GM12864 (cell line): ENCODE data around the gene ZNF785.

Source experiments
- DNase-seq: peaks from one replicate; pipeline ENCODE4 v3.0.0-alpha.2; 2011; ENCODE audit warnings: low read depth
- H3K4me3 ChIP-seq: 2 replicates; pipeline ENCODE4 v1.5.1; 2011; ENCODE audit warnings: mild to moderate bottlenecking, low read depth, low read length, control low read depth
- CTCF ChIP-seq: IDR thresholded peaks from 2 replicates; pipeline ENCODE4 v1.5.1; 2011; ENCODE audit warnings: low read depth, mild to moderate bottlenecking, moderate library complexity, low read length, control low read depth, inconsistent platforms; ENCODE audit errors: missing control alignments

The ZNF785 gene

GRCh38 chr16:30565526-30565925, 20.0 kb downstream of the ZNF785 start:
- no peak for DNase-seq
- TF ChIP-seq CTCF: no peak
- no peak overlapping the region for H3K4me3 ChIP-seq

DNA sequence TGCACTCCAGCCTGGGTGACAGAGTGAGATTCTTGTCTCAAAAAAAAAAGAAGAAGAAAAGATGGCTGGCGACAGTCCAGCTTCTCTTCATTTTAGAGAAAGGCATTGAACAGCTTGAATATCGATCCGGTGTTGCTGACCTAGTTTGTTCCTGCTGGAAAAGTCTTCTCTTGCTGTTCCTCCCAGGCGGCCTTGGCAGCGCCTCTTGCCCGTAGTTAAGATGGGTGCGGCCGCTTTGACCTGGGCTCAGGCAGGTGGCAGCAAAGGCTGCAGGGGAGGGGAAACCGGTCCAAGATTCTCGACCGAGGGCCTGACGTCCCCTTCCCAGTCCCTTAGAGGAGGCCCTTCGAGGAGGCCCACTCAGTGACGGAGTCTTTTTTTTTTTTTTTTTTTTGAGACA, 23.5 kb downstream of the ZNF785 start:
- DNase-seq: no peak
- TF ChIP-seq CTCF: no peak
- peak overlapping the region; percentile 63 for H3K4me3 ChIP-seq

GRCh38 chr16:30561089-30561816, 24.2 kb downstream of the ZNF785 start:
- no peak for DNase-seq
- H3K4me3 ChIP-seq: peak overlapping the region; percentile 63
- TF ChIP-seq CTCF: no peak

GRCh38 chr16:30559690-30560089, 25.8 kb downstream of the ZNF785 start:
- DNase-seq: no peak
- no peak for TF ChIP-seq CTCF

DNA sequence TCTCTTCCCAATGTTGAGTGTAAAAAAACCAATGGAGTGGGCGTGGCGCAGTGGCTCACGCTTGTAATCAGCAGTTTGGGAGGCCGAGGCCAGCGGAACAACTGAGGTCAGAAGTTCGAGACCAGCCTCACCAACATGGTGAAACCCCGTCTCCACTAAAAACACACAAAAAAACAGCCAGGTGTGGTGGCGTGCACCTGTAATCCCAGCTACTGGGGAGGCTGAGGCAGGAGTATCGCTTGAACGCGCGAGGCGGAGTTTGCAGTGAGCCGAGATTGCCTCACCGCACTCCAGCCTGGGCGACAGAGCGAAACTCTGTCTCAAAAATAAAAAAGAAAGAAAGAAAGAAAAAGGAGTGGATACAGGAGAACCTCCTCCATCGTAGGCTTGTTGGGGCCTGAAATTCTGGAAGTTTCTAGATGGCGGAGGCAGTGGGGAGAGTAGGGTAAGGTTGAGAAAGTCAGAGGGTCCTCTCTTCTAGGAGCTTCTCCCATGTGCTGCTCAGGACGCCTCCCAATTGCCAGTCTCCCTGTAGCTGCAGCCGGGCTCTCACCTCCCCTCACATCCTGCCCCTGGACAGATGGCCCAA, 26.6 kb downstream of the ZNF785 start:
- H3K4me3 ChIP-seq: peak overlapping the region; percentile 85
- TF ChIP-seq CTCF: no peak
- no peak for DNase-seq

More at GRCh38 chr16:30559690-30560089, 25.8 kb downstream of the ZNF785 start:
- H3K4me3 ChIP-seq: no peak overlapping the region

- TF ChIP-seq CTCF: peak; percentile 30
- H3K4me3 ChIP-seq: peak within 1 kb of the TSS; percentile 85
- DNase-seq: peak; percentile 93
Observed at GRCh38 chr16:30557957-30558788, 27.3 kb downstream of the ZNF785 start, which contains the start of gene ZNF764. ZNF764 (minus strand) TSS chr16:30558374; CDS start chr16:30558182, 192 bp downstream.
